ENCODE results near the gene ANK3. TPM values are rescaled to one million over a fixed set of nuclear protein-coding genes. Genes with fewer than 3 reads are reported as not detected.
"Not testable (repeated sequence)": the region's sequence is repeated elsewhere in the genome, so short reads cannot be mapped to it uniquely, and the experiment has no call there.

ANK3 gene
- total RNA-seq, 1 donor from 2014 or later, result 24.6 TPM

DNA sequence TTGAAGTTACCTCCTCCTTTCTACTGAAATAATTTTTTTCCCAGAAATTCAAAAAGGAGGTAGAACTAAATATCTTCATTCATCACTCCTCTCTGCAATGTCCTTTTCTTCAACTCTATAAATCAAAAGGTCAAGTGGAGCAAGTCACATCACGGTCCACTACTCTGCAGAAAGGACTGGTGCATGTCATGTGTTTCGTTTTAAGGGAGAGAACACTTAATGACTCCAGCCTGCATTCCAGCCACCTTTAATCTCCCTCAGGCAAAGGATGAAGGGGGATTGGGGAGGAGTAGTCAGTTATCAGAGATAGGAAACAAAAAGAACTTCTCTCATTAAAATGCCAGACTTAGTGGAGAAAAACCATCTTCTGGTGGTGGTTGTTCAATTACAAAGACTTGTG, 78.9 kb downstream of the ANK3 start:
- DNase-seq (ENCODE audit: low read depth), result no peak

DNA sequence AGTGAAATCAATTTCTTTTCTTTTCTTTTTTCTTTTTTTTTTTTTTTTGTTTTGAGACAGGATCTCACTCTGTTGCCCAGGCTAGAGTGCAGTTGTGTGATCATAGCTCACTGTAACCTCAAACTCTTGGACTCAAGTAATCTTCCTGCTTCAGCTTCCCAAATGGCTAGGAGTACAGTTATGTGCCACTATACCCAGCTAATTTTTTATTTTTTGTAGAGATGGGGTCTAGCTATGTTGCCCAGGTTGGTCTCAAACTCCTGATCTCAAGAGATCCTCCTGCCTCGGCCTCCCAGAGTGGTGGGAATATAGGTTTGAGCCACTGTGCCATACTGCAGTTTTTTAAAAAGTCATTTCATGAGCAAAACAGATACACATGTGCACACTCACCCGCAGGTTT, 79.8 kb downstream of the ANK3 start:
- DNase-seq (ENCODE audit: low read depth), result no peak

DNA sequence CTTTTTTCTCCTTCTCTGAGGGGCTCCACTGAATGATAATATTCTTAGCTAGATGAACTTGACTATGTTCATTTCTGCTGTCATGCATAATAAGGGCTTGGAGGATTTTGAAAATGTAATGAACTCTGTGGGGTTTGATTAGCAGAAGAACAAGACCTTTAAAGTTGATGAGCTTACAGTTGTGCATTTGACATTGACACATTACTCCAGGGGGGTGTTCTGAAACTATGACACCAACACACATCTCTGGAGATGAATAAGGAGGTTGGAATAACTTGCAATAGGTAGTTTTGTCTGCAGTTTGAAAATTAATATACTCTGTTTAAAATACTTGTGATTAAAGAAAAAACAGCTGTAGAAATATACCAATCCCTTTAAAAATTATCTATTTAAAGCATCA, 80.3 kb downstream of the ANK3 start:
- DNase-seq (ENCODE audit: low read depth), result no peak

DNA sequence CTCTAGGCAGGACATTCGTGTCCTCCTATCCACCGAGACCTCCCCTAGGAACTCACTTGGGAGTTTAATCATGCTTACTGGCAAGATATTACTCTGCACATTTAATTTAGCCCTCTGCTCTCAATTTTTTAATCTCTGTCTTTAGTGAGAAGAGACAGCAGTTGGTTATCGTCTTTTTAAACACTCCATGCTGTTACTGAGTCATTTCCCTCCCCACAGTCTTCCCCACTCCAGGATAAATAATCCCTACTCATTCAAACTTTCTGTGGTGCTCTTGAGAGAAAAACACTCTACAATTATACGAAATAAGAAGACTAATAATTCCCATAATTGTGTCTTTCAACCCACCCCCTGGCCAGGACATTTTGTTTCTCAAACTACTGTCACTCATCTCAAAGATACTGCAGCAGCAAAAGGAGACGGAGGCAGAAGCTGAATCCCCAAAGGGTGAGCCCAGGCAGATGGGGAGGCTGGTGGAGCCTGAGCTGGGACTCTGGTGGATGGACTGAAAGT, 84.2 kb downstream of the ANK3 start:
- DNase-seq (ENCODE audit: low read depth), result no peak

DNA sequence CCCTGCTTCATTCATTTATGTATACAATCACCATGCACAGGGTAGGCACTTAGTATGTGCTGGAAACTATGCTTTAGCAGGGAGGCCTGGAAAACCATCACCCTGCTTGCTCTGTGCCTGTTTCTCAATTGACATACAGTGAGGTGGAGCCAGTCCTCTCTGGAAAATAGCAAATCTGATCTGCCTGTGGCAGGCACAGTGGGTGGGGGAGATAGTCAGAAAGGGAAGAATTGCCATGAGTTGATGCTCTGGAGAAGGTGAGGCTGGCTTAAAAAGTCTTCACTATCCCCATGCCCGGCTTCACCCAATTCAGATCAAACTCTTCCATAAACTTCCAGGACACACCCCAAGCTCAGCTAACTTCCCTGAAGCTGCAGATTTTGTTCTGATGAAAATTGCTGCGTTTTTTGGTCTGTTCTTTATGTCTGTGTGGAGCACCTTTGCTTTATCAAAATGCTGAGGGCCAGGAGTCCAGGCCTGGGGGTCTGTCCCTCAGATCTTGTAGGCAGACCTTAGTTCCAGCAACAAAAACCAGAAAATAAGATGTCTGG, 84.8 kb downstream of the ANK3 start:
- DNase-seq (ENCODE audit: low read depth), result no peak

DNA sequence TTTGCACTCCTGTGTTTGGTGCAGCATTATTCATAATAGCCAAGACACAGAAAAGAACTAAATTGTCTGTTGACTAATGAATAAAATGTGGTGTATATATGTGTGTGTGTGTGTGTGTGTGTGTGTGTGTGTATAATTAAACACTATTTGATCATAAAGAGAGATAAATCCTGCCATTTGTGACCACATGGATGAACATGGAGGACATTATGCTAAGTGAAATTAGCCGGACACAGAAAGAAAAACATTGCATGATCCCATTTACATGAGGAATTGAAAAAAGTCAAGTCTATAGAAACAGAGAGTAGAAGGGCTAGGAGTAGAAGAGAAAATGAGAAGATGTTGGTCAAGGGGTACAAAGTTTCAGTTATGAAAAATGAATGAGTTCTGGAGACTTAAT, 85.9 kb downstream of the ANK3 start:
- no peak for DNase-seq (ENCODE audit: low read depth)

DNA sequence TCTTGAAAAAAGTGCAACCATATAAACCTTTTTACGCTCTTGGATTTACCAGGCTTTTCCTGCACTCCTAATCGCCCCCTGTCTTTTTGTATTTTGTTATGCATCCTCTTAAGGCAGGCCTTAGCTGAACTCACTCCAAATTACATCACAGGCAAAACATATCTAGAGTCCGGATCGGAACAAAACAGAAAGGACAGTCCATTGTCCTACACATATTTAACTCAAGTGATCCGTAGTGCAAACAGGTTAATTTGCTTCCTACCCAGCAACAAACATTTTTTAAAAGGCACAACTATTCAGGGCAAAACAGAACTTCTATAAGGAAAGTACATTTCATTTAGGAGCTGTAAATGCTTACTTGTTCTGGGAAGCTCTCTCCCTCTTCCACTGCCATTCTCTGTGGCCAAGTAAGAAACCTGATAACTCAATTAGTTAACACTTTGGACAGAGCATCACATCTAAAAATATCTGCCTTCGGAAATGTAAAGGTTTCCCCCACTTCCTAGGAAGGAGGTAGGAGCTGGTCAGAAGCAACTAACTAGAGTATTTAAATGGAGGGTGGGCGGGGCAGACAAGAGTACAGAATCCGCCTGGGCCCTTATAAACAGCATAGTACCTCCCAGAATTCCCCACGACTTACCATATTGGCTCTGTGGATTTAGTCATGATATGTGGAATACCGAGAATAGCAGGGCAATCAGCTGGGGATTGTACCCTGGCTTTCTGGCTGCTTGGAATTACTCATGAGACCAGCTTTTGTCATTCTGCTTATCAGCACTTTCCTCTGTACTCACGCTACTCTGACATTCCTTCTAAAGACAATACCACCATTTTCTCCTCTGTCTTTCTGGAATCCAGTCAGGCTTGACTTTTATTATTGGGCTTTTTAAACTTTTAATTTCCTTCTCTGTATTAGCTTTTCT, 89.5 kb downstream of the ANK3 start:
- peak; percentile 88 for DNase-seq (ENCODE audit: low read depth)

DNA sequence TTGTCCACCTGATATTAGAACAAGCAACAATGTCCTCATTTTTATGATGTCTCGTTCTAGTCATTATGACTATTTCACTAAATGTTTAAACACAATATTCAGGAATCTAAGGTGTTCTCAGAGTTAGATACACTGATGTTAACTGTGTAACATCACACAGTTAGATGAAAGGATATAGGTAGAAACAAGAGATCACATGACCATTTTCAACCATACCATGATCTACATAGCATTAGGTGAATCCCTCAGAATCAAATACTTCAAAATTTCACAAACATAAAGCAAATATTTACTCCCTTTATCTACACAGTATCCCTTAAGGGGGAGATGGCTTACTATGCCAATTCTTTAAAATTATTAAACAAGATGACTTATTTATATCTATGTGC, 90.3 kb downstream of the ANK3 start:
- DNase-seq (ENCODE audit: low read depth), result no peak

DNA sequence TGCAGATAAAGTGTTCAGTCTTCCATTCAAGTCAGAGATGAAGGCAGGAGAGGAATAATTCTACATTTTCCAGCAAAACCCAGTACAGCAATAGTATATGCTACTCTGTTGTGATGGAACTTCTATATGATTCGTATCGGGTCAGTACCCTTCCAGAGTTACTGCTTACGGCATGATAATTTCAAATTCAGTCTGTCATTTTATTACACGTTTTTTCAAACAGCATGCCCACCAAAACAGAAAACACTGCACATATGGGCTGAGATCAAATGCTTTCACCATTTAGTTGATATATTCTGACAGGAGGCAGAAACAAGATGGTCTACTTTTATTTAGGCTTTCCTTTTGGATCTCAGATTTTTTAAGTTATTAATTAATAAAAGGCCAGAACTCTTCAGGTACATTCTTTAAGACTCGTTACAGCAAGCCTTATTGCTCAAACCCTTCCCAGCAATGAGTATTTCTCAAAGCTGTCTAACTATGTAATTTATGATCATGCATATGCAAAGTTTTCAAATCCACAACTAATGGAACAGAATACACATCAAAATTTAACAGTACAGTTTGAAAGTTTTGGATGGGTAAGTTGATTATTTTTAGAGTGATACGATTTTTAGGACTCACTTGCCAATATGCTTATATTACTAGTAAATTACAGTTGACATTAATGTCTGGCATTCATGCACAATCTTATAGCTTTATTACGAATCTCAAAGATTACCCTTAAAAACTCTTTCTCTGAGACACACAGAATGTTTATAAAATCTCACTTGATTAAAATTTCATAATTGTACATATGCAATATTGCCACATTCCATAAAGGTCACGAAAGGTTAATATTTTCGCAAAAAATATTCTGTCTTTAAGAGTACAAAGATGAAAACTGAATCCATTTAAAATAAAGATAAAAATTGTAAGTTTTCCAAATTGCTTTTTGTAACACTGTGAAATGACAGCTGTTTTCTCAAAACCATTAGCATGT, 91.0 kb downstream of the ANK3 start:
- DNase-seq (ENCODE audit: low read depth), result no peak

DNA sequence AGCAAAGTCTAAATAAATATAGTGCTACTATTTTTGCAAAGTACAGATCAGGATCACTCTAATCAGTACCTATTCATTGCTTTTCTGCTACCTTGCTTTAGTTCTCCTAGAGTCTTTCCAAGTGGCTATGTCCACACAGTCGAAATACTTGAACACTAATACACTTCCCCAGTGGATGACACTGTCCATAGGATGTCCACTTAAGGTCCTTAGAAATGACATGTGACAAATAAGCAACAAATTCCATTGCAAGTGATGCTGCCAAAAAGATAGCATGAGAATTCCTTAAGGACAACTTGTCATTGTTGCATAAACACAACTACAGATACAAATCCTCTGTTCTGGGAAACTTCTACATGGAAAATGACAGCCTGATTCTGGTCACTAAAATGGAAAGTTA, 93.6 kb downstream of the ANK3 start:
- no peak for DNase-seq (ENCODE audit: low read depth)

DNA sequence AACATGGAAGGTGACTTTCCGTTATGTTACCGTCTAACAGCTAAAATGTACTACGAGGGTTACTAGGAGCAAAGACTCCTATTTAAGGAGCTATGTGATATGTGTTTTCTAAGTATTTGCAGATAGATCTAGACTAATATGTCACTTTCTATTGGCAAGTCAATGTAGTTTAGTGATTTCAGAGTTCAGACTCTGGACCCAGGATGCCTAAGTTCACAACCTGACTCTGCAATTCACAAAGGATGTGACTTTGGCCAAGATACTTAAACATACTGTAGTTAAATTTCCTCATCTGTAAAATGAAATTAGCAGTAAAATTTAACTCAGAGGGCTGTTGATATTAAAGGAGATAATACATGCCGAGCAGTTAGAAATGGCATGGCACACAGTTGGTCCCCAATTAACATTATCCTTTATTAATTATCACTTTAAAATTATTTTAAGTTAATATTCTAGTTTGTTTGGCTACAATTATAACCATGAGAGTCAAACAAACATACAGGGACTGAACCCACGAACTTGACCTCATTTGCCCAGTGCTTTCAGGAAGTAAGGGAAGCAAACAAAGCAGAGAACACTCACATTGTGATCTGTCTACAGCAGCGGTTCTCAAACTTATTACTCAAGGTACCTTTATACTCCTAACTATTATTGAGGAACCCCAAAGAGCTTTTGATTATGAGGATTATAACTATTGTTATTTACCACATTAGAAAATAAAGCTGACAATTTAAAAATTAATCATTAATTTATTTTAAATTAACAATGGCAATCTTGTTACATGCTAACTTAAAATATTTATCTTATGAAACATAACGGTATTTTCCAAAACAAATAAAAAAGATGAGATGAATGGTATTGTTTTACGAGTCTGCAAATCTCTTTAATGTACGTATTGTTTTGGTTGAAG, 94.4 kb downstream of the ANK3 start:
- no peak for DNase-seq (ENCODE audit: low read depth)

DNA sequence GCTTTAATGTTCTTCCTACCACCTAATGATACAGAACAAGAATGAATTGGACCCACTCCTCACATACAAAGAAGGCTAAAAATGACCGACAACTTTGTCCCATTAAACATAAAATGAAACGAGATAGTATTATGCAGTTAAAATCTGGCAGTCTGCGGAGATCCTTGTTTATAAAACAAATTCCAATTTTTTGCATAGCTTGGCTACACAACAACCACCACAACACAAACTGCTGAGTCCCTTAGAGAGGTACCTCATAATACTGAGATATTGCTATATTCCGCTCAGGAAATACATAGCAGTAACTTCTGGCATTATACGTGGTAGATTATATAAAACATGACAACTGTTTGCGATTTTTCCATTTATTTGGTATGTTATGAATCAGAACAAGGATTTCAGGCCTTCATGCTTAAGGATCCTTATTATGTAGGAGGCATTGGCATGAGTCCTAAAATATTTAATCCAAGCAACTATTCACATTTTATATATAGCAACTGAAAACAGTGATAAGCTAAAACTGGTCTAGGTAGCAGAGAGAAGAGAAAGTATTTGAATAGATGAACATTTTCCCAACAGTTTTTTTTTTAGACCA, 96.0 kb downstream of the ANK3 start:
- DNase-seq (ENCODE audit: low read depth), result no peak

DNA sequence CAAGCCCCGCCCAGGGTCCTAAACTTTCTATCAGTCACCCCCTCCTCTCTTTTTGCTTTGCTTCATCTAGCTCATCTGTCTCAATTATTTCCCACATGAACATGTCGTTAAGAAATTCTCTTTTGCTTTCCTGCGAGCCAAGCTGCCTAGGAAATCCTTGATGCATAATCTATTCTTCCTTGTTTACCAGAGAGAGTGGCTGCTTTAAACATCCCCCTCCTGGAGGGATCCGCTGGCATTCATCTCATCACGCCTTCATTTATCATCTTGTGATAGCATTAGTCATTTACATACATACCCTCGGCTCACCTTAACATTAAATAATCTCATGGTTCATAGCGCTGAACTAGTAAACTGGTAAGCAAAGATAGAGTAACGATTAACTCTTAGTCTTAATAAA, 96.7 kb downstream of the ANK3 start:
- DNase-seq (ENCODE audit: low read depth), result no peak

DNA sequence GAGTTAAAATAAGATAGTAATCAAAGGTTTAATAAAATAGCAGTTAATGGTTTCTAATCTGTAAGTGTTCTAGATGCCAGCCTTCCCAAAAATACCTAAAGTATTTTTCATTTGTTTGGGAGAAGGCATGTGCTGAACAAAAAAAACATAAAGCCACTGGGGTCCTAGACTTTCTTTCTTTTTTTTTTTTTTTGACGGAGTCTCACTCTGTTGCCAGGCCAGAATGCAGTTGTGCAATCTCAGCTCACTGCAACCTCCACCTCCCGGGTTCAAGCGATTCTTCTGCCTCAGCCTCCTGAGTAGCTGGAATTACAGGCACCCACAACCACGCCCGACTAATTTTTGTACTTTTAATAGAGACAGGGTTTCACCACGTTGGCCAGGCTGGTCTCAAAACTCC, 97.1 kb downstream of the ANK3 start:
- DNase-seq (ENCODE audit: low read depth), result not testable (repeated sequence)

DNA sequence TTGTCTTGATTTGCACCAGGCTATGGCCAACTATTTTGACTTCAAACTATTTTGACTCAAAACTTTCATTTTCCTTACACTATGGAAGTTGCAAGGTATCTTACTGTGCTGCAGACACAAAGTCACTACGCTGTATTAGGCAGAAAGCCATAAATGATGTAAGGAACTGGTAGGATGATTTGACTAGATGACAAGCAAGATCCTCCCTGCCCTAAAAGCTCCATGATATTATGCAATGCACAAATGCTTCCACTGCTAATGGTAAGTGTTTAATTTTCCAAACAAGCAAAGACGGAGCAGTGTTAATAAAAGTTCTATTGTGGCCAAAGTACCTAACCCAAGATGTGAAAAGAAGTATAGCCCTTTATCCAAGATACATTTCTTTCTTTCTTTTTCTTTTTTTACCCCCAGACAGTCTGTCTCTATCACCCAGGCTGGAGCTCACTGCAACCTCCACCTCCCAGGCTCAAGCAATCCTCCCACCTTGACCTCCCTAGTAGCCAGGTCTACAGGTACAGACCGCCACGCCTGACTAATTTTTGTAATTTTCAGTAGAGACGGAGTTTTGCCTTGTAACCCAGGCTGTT, 98.2 kb downstream of the ANK3 start:
- no peak for DNase-seq (ENCODE audit: low read depth)

DNA sequence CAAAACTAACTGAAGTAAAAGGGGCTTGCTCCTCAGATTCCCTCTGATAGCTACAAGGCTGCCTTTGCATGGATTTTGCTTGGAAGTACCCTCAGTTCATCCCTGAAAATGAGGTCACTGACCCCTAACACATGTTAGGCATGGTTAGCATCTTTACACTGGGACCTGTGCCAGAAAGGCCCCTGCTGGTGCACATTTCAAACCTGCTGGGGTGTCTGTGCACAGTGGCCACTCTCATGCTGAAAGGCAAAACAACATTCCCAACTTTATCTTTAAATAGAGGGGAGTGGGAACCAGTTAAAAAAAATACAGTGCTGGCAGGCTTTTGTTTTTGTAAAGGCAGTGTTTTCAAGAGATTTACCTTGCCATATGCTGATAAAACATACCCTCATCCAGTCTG, 99.1 kb downstream of the ANK3 start:
- no peak for DNase-seq (ENCODE audit: low read depth)

DNA sequence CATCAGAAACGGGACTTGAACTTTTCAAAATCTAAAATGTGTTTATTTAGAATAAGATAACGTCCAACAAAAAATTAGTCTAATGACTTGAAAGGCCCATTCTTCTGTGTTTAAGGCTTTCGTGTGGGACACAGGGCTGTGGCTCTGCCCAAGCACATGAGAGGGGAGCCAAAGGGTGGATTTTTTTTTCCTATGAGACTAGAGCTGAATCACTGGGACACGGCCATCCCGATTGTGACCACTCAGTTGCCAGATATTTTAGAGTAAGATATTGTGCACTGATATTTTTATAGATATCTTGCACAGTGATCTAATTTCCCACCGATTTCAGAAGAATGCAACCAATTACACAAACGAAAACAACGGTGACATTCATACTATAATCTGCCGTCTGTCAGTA, 99.9 kb downstream of the ANK3 start:
- DNase-seq (ENCODE audit: low read depth), result no peak

DNA sequence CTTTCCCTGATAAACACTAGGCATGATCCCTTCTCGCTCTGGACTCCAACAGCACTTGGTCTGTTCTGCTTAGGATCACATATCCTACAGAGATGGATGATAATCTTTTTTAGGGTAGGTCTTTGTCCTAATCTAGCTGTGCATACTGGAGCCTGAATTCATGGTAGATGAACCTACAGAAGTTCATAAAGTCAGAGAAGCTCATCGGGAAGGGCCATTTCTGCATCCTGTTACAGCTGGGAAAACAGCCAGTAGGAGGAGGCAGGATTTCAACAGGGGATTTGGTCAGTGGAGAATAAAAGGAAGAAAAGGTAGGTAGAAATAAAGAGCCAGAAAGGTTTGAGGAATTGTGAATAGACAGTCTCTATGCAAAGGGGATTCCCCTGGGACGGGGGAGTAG, 101.4 kb downstream of the ANK3 start:
- DNase-seq (ENCODE audit: low read depth), result no peak

DNA sequence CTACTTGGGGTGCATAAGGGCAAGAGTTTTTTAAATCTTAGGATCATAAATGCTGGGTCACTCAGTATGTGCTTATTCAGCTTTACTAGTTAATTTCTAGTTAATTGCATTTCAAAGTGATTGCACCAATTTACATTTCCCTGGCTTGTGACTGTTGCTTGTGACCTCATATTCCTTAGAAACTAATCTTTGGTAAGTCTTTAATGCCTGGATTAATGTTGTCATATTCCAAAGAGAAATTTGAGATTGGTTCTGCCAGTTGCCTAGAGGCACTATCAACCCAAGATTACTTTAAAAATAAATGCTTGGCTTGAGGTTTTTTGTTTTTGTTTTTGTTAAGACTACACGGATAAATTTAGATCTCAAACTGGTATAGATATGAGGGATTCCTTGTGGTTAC, 103.1 kb downstream of the ANK3 start:
- DNase-seq (ENCODE audit: low read depth), result peak; percentile 61

DNA sequence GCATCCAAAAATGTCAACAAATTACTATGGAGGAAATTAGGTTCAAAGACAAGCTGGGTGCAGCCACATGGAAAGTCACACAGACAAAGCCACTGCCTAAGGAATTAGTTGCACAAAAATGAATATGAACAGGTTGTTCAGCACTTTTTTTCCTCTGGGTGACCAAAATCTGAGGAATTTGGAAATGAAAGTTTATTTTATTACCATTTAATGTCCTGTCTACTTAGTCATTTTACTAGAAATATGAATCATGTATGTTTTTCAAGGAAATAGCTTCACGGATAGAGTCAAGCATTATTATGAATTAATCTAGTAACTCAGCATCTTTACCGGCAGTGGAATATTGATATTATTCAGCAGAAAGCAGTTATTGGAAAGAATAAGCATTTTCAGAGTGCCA, 106.3 kb downstream of the ANK3 start:
- DNase-seq (ENCODE audit: low read depth), result no peak

Measured in myocyte (in vitro differentiated cells).